Loucy (cell line): ENCODE data around the gene GNPAT.

Experiments used
- H2AFZ ChIP-seq: fragments of 200-600 bp; sonication (generic); 2 replicates; pipeline ENCODE4 v1.6.0; 2016; ENCODE audit warnings: antibody characterized with exemption, mild to moderate bottlenecking, low read length, moderate library complexity
- H3F3A ChIP-seq: fragments of 200-600 bp; 2 replicates; pipeline ENCODE4 v1.6.0; 2016; ENCODE audit warnings: antibody characterized with exemption, low read depth, mild to moderate bottlenecking
- H3K27me3 ChIP-seq: fragments of 200-600 bp; sonication (generic); 2 replicates; pipeline ENCODE4 v1.6.1; 2014; ENCODE audit warnings: low read length, mild to moderate bottlenecking; ENCODE audit not compliant: insufficient read depth, poor library complexity, severe bottlenecking
- H3K36me3 ChIP-seq: fragments of 200-600 bp; sonication (generic); 2 replicates; pipeline ENCODE4 v1.6.1; 2016; ENCODE audit warnings: low read length; ENCODE audit not compliant: insufficient read depth
- H3K4me1 ChIP-seq: fragments of 200-600 bp; sonication (generic); 2 replicates; pipeline ENCODE4 v1.5.1; 2014; ENCODE audit warnings: low read length, mild to moderate bottlenecking; ENCODE audit not compliant: insufficient read depth, poor library complexity, severe bottlenecking
- H3K4me2 ChIP-seq: fragments of 200-600 bp; sonication (generic); 2 replicates; pipeline ENCODE4 v1.6.0; 2014; ENCODE audit warnings: antibody characterized with exemption, low read length, low read depth, mild to moderate bottlenecking; ENCODE audit not compliant: poor library complexity, severe bottlenecking
- H3K4me3 ChIP-seq: fragments of 200-600 bp; sonication (generic); 2 replicates; pipeline ENCODE4 v1.5.1; 2014; ENCODE audit warnings: low read length, mild to moderate bottlenecking, mixed read lengths; ENCODE audit not compliant: poor library complexity, severe bottlenecking
- H3K79me2 ChIP-seq: fragments of 200-600 bp; sonication (generic); 2 replicates; pipeline ENCODE4 v1.6.1; 2014; ENCODE audit warnings: low read length; ENCODE audit not compliant: insufficient read depth
- H3K9ac ChIP-seq: fragments of 200-600 bp; sonication (generic); 2 replicates; pipeline ENCODE4 v1.6.0; 2014; ENCODE audit warnings: mild to moderate bottlenecking, low read depth, low read length, moderate library complexity; ENCODE audit not compliant: poor library complexity, severe bottlenecking
- H3K9me2 ChIP-seq: fragments of 200-600 bp; sonication (generic); replicated peaks from 2 replicates; pipeline ENCODE4 v1.6.1; 2016; ENCODE audit warnings: low read depth, low read length, mixed read lengths
- H3K9me3 ChIP-seq: fragments of 200-600 bp; sonication (generic); 2 replicates; pipeline ENCODE4 v1.6.1; 2014; ENCODE audit warnings: mild to moderate bottlenecking, antibody characterized with exemption, low read length, low read depth; ENCODE audit not compliant: insufficient read depth
- H4K20me1 ChIP-seq: fragments of 200-600 bp; sonication (generic); 2 replicates; pipeline ENCODE4 v1.6.0; 2014; ENCODE audit warnings: antibody characterized with exemption, low read length, mild to moderate bottlenecking; ENCODE audit not compliant: insufficient read depth, poor library complexity, severe bottlenecking
- CTCF ChIP-seq: fragments of 200-600 bp; sonication (generic); conservative IDR thresholded peaks from 2 replicates; pipeline ENCODE4 v1.5.1; 2014; ENCODE audit warnings: mild to moderate bottlenecking, antibody characterized with exemption, low read length
- EZH2phosphoT487 ChIP-seq: fragments of 200-600 bp; IDR thresholded peaks from 2 replicates; pipeline ENCODE4 v1.6.1; 2018; ENCODE audit warnings: antibody characterized with exemption, mild to moderate bottlenecking, moderate library complexity, borderline replicate concordance

GNPAT gene

GRCh38 chr1:231213831-231214573 is 27.0 kb upstream of the GNPAT start:
- H3K4me3 ChIP-seq: no peak overlapping the region
- H3K4me2 ChIP-seq: no peak overlapping the region
- no peaks in the 10 kb centered on the region for H3K27me3 ChIP-seq
- no peaks in the 10 kb centered on the region for H3K79me2 ChIP-seq
- no peak overlapping the region for H3K9ac ChIP-seq
- no peaks in the 10 kb centered on the region for H3K9me2 ChIP-seq
- no peaks in the 10 kb centered on the region for H3K9me3 ChIP-seq
- H3K4me1 ChIP-seq: peaks cover 5% of the 10 kb centered on the region
- H4K20me1 ChIP-seq: no peaks in the 10 kb centered on the region
- no peaks in the 10 kb centered on the region for H3F3A ChIP-seq
- no peak overlapping the region for H2AFZ ChIP-seq
- TF ChIP-seq CTCF (no peak), EZH2phosphoT487 (no peak)
- no peaks in the 10 kb centered on the region for H3K36me3 ChIP-seq

DNA sequence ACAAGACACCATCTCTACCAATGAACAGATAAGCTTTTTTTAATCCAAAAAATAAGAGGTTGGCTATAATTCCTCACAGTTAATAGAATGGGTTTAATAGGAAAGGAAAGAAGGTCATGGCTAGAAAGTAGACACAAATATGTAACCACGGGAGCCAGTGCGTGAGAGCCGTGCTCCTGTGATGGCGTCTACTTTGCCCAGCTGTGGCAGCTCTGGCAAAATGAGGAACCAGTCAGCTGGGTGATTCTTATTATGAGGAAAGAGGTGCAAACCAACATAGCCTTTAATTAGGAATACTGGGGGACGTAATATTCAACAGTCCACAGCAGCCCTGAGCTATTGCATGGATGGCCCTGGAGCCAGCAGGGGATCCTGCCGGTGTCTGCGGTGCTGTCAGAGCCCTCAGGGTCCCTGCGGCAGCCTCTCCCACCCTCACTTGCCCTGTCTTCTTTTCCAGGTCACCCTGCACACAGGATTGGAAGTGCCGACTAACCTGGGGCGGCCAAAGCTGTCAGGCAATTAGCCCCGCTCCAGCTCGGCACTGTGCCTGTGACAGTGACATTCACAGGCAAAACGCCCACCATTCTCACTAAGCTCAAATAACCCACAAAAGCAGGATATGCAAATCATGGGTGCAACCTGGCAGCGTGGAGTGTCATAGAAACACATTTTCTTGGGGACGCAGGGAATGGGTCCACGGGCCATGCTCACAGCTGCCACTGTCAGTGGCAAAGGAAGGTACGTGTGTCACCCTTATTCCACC is 25.9 kb upstream of the GNPAT start:
- TF ChIP-seq CTCF (no peak), EZH2phosphoT487 (no peak)
- Histone ChIP-seq H2AFZ (no peak overlapping the region), H3K4me2 (no peak overlapping the region), H3K79me2 (no peaks in the 10 kb centered on the region), H3K9me2 (no peaks in the 10 kb centered on the region), H3K9ac (no peak overlapping the region), H4K20me1 (no peaks in the 10 kb centered on the region), H3K4me1 (peaks cover 5% of the 10 kb centered on the region), H3F3A (no peaks in the 10 kb centered on the region), H3K36me3 (no peaks in the 10 kb centered on the region), H3K9me3 (no peaks in the 10 kb centered on the region), H3K27me3 (no peaks in the 10 kb centered on the region), H3K4me3 (no peak overlapping the region)

GRCh38 chr1:231215681-231216385 is 25.2 kb upstream of the GNPAT start:
- no peaks in the 10 kb centered on the region for H3K9me2 ChIP-seq
- H3K4me2 ChIP-seq: no peak overlapping the region
- H3F3A ChIP-seq: no peaks in the 10 kb centered on the region
- no peaks in the 10 kb centered on the region for H3K36me3 ChIP-seq
- H3K79me2 ChIP-seq: no peaks in the 10 kb centered on the region
- TF ChIP-seq EZH2phosphoT487 (no peak), CTCF (no peak)
- H3K9ac ChIP-seq: no peak overlapping the region
- H3K9me3 ChIP-seq: no peaks in the 10 kb centered on the region
- H3K27me3 ChIP-seq: no peaks in the 10 kb centered on the region
- H3K4me3 ChIP-seq: no peak overlapping the region
- H3K4me1 ChIP-seq: peaks cover 5% of the 10 kb centered on the region
- H4K20me1 ChIP-seq: no peaks in the 10 kb centered on the region
- H2AFZ ChIP-seq: 0 out of 2 replicates have a peak overlapping the region, but pooled peaks have one; percentile 28
